DOHH2 (cell line): Measurements from ENCODE around the gene C15orf62.

Source experiments
- H3F3A ChIP-seq: fragments of 200-600 bp; sonication (generic), shearing (Covaris generic); 2 replicates; pipeline ENCODE4 v1.6.0; 2016; ENCODE audit warnings: antibody characterized with exemption, mild to moderate bottlenecking; ENCODE audit not compliant: control insufficient read depth, insufficient read depth
- H3K27ac ChIP-seq: fragments of 200-600 bp; sonication (generic); 2 replicates; pipeline ENCODE4 v1.5.1; 2014; ENCODE audit warnings: low read depth, mild to moderate bottlenecking, low read length, moderate library complexity
- H3K27me3 ChIP-seq: fragments of 200-600 bp; sonication (generic); 2 replicates; pipeline ENCODE4 v1.6.1; 2014; ENCODE audit warnings: mild to moderate bottlenecking, low read length, mixed read lengths; ENCODE audit not compliant: control insufficient read depth
- H3K36me3 ChIP-seq: fragments of 200-600 bp; sonication (generic); 2 replicates; pipeline ENCODE4 v1.6.1; 2014; ENCODE audit warnings: mild to moderate bottlenecking, low read length, moderate library complexity, mixed read lengths; ENCODE audit not compliant: control insufficient read depth
- H3K4me1 ChIP-seq: fragments of 200-600 bp; sonication (generic); 2 replicates; pipeline ENCODE4 v1.6.1; 2014; ENCODE audit warnings: mild to moderate bottlenecking, low read length, mixed read lengths; ENCODE audit not compliant: control insufficient read depth
- H3K4me2 ChIP-seq: fragments of 200-600 bp; sonication (generic); 2 replicates; pipeline ENCODE4 v1.6.0; 2014; ENCODE audit warnings: mild to moderate bottlenecking, low read length, moderate library complexity
- H3K4me3 ChIP-seq: fragments of 200-600 bp; sonication (generic); 2 replicates; pipeline ENCODE4 v1.5.1; 2014; ENCODE audit warnings: mild to moderate bottlenecking, low read length, mixed read lengths
- H3K79me2 ChIP-seq: fragments of 200-600 bp; sonication (generic); 2 replicates; pipeline ENCODE4 v1.6.1; 2014; ENCODE audit warnings: mild to moderate bottlenecking, low read length, mixed read lengths; ENCODE audit not compliant: control insufficient read depth
- H3K9me2 ChIP-seq: fragments of 200-600 bp; sonication (generic); replicated peaks from 2 replicates; pipeline ENCODE4 v1.6.1; 2014; ENCODE audit warnings: mild to moderate bottlenecking, low read length, mixed read lengths; ENCODE audit not compliant: control insufficient read depth
- H3K9me3 ChIP-seq: fragments of 200-600 bp; sonication (generic); 2 replicates; pipeline ENCODE4 v1.6.1; 2014; ENCODE audit warnings: antibody characterized with exemption, low read length, mixed read lengths; ENCODE audit not compliant: control insufficient read depth, insufficient read depth
- H4K20me1 ChIP-seq: fragments of 200-600 bp; sonication (generic); 2 replicates; pipeline ENCODE4 v1.6.0; 2014; ENCODE audit warnings: low read depth, mild to moderate bottlenecking, antibody characterized with exemption, low read length, moderate library complexity; ENCODE audit not compliant: control insufficient read depth, insufficient read depth
- EZH2phosphoT487 ChIP-seq: fragments of 200-600 bp; sonication (generic); IDR thresholded peaks from 2 replicates; pipeline ENCODE4 v1.6.1; 2017; ENCODE audit warnings: borderline replicate concordance, mild to moderate bottlenecking, antibody characterized with exemption, low read length, moderate library complexity, mixed read lengths
- TF ChIP-seq, protein P1 (sequence below): fragments of 200-600 bp; sonication (generic); IDR thresholded peaks from one replicate; pipeline ENCODE4 v1.5.1; 2014; ENCODE audit warnings: antibody characterized with exemption, mild to moderate bottlenecking, low read depth, low read length; ENCODE audit not compliant: poor library complexity, severe bottlenecking

C15orf62 gene

DNA sequence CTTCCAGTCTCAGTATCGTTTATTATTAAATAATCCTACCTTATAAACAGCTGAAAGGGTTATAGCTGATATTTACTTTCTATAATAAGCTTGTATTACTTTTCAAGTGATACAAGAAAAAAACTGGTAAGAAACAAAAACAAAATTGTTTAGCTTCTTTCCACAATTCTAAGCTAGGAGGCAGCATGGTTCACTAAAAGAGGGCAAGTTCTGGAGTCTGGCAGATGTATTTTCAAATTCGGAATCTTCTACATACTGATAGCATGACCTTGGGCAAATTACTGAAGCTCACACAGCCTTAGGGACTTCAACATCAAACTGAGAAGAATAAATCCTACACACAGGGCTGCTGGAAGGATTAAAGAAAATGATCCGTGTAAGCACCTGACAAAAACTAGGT lies 15.4 kb downstream of the C15orf62 start:
- Histone ChIP-seq H3F3A (no peaks in the 10 kb centered on the region), H3K9me3 (no peaks in the 10 kb centered on the region), H3K36me3 (no peaks in the 10 kb centered on the region), H3K79me2 (peaks cover 15% of the 10 kb centered on the region), H3K4me3 (no peak overlapping the region), H3K9me2 (no peaks in the 10 kb centered on the region), H3K4me2 (no peak overlapping the region), H3K27ac (no peak overlapping the region), H3K4me1 (peaks cover 7% of the 10 kb centered on the region), H4K20me1 (no peaks in the 10 kb centered on the region), H3K27me3 (no peaks in the 10 kb centered on the region)
- no peak for TF ChIP-seq EZH2phosphoT487
- TF ChIP-seq, protein P1, sequence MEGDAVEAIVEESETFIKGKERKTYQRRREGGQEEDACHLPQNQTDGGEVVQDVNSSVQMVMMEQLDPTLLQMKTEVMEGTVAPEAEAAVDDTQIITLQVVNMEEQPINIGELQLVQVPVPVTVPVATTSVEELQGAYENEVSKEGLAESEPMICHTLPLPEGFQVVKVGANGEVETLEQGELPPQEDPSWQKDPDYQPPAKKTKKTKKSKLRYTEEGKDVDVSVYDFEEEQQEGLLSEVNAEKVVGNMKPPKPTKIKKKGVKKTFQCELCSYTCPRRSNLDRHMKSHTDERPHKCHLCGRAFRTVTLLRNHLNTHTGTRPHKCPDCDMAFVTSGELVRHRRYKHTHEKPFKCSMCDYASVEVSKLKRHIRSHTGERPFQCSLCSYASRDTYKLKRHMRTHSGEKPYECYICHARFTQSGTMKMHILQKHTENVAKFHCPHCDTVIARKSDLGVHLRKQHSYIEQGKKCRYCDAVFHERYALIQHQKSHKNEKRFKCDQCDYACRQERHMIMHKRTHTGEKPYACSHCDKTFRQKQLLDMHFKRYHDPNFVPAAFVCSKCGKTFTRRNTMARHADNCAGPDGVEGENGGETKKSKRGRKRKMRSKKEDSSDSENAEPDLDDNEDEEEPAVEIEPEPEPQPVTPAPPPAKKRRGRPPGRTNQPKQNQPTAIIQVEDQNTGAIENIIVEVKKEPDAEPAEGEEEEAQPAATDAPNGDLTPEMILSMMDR, result no peak

DNA sequence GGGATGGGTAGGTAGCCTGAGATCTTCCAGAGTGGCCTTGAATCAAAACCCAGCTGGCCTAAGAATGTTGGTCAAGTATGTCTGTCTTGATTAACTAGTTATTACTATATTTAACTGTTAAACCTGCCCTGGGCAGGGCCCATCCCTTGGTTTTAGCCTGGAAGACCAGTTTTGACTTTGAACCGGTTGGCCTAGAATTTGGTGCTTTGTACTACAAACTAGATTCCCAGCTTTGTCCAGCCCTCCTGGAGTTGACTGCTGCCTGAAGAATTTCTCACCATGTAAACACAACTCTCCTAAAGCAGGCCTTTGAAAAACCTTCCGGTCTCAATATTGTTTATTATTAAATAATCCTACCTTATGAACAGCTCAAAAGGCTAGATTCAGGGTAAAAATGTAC lies 16.0 kb downstream of the C15orf62 start:
- Histone ChIP-seq H3K27me3 (no peaks in the 10 kb centered on the region), H3K9me3 (no peaks in the 10 kb centered on the region), H3K4me1 (peaks cover 7% of the 10 kb centered on the region), H3K79me2 (peaks cover 15% of the 10 kb centered on the region), H3K9me2 (no peaks in the 10 kb centered on the region), H3K36me3 (no peaks in the 10 kb centered on the region), H4K20me1 (no peaks in the 10 kb centered on the region), H3K27ac (no peak overlapping the region), H3K4me3 (no peak overlapping the region), H3F3A (no peaks in the 10 kb centered on the region), H3K4me2 (no peak overlapping the region)
- no peak for TF ChIP-seq EZH2phosphoT487
- TF ChIP-seq, protein P1, result no peak

DNA sequence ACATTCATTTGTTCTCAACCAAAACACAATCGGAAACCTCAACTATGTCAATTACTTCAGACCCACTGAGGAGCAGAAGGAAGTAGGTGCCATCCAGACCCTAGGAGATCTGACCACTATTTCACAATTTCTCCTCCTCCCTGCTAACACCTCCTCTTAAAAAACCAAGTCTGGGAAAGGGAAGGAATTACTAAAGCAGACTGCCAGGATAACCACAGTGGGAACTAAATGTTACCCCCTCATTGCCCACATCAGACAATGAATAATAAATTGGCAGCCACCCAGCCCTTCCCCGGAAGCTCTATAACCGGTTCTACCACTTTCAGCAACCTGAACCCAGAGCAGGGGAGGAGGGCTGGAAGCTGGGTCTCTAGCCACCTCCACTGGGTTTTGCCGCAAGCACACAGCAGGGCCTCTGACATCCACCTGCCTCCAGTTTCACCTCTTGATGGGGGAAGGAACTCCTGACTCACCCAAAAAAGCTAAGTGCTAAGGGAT lies 17.6 kb downstream of the C15orf62 start:
- H3K36me3 ChIP-seq, result no peaks in the 10 kb centered on the region
- peaks cover 13% of the 10 kb centered on the region for H3K79me2 ChIP-seq
- no peaks in the 10 kb centered on the region for H3F3A ChIP-seq
- H3K27ac ChIP-seq, result no peak overlapping the region
- TF ChIP-seq, protein P1, result no peak
- TF ChIP-seq EZH2phosphoT487, result no peak
- H3K4me2 ChIP-seq, result no peak overlapping the region
- H3K4me1 ChIP-seq, result peaks cover 5% of the 10 kb centered on the region
- H4K20me1 ChIP-seq, result no peaks in the 10 kb centered on the region
- no peak overlapping the region for H3K4me3 ChIP-seq
- no peaks in the 10 kb centered on the region for H3K27me3 ChIP-seq
- H3K9me3 ChIP-seq, result no peaks in the 10 kb centered on the region
- no peaks in the 10 kb centered on the region for H3K9me2 ChIP-seq

DNA sequence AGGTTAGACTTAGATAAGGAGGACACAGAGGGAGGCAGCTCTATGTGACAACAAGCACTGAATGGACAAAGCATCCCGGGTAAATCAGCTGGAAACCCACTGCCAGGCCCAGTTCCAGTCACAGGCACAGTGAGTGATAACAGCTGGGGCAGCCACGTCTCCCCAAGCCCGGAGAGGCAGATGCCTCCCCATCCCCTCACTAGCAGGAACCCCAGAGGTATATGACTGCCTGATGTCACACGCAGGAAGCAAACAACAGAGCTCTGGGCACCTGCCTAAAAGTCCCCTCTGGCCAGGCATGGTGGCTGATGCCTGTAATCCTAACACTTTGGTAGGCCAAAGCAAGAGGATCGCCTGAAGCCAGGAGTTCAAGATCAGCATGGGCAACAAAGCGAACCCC lies 18.2 kb downstream of the C15orf62 start:
- Histone ChIP-seq H3K36me3 (no peaks in the 10 kb centered on the region), H3K4me1 (no peaks in the 10 kb centered on the region), H3K27me3 (no peaks in the 10 kb centered on the region), H3K4me3 (no peak overlapping the region), H3K79me2 (peaks cover 12% of the 10 kb centered on the region), H3K9me3 (no peaks in the 10 kb centered on the region), H3K4me2 (no peak overlapping the region), H3F3A (no peaks in the 10 kb centered on the region), H3K27ac (no peak overlapping the region), H3K9me2 (no peaks in the 10 kb centered on the region), H4K20me1 (no peaks in the 10 kb centered on the region)
- TF ChIP-seq, protein P1, result no peak
- no peak for TF ChIP-seq EZH2phosphoT487
